ENCODE measurements around the gene RNF135.
"Not testable (repeated sequence)": the region's sequence is repeated elsewhere in the genome, so short reads cannot be mapped to it uniquely, and the experiment has no call there.

Gene RNF135

GRCh38 chr17:31042378-31042777, 71.5 kb downstream of the RNF135 start:
- H3K4me3 ChIP-seq (ENCODE audit: low read length); DNase-seq (ENCODE audit: low read depth); H3K9ac ChIP-seq (ENCODE audit: low read length); H3K9me3 ChIP-seq (ENCODE audit: control insufficient read depth, low read length); H3K4me1 ChIP-seq (ENCODE audit: control insufficient read depth, insufficient read depth, low read length); H3K27me3 ChIP-seq (replicated peaks; ENCODE audit: control insufficient read depth, insufficient read depth, low read length); H3K36me3 ChIP-seq (ENCODE audit: control insufficient read depth, insufficient read depth, low read length, severe bottlenecking): not testable (repeated sequence)

- H3K4me1 ChIP-seq (ENCODE audit: control insufficient read depth, insufficient read depth, low read length), result not testable (repeated sequence)
These were observed 76.1 kb downstream of the RNF135 start for GRCh38 chr17:31046856-31047425.

GRCh38 chr17:31048142-31048541, 77.3 kb downstream of the RNF135 start:
- H3K9me3 ChIP-seq (ENCODE audit: control insufficient read depth, low read length), result no peaks in the 10 kb centered on the region
- H3K36me3 ChIP-seq (ENCODE audit: control insufficient read depth, insufficient read depth, low read length, severe bottlenecking), result no peaks in the 10 kb centered on the region
- H3K4me3 ChIP-seq (ENCODE audit: low read length), result no peak overlapping the region
- H3K27me3 ChIP-seq (replicated peaks; ENCODE audit: control insufficient read depth, insufficient read depth, low read length), result no peaks in the 10 kb centered on the region
- H3K4me1 ChIP-seq (ENCODE audit: control insufficient read depth, insufficient read depth, low read length), result peaks cover 13% of the 10 kb centered on the region
- H3K9ac ChIP-seq (ENCODE audit: low read length), result no peak overlapping the region
- DNase-seq (ENCODE audit: low read depth), result no peak

More at GRCh38 chr17:31046856-31047425, 76.1 kb downstream of the RNF135 start:
- H3K9me3 ChIP-seq (ENCODE audit: control insufficient read depth, low read length); H3K36me3 ChIP-seq (ENCODE audit: control insufficient read depth, insufficient read depth, low read length, severe bottlenecking); H3K9ac ChIP-seq (ENCODE audit: low read length); H3K4me3 ChIP-seq (ENCODE audit: low read length); DNase-seq (ENCODE audit: low read depth); H3K27me3 ChIP-seq (replicated peaks; ENCODE audit: control insufficient read depth, insufficient read depth, low read length): not testable (repeated sequence)

- Histone ChIP-seq H3K9me3 (ENCODE audit: control insufficient read depth, low read length) (no peaks in the 10 kb centered on the region), H3K9ac (ENCODE audit: low read length) (no peak overlapping the region), H3K4me1 (ENCODE audit: control insufficient read depth, insufficient read depth, low read length) (peaks cover 14% of the 10 kb centered on the region), H3K36me3 (ENCODE audit: control insufficient read depth, insufficient read depth, low read length, severe bottlenecking) (no peaks in the 10 kb centered on the region), H3K27me3 (replicated peaks; ENCODE audit: control insufficient read depth, insufficient read depth, low read length) (no peaks in the 10 kb centered on the region), H3K4me3 (ENCODE audit: low read length) (no peak overlapping the region)
- peak; percentile 5 for DNase-seq (ENCODE audit: low read depth)
These were observed 77.9 kb downstream of the RNF135 start for GRCh38 chr17:31048780-31049179.

Measured in adipocyte (in vitro differentiated cells).